Measurements from ENCODE around the gene FILIP1L. TPM values are rescaled to one million over a fixed set of nuclear protein-coding genes. Genes with fewer than 3 reads are reported as not detected.

Gene FILIP1L
- total RNA-seq, 1 experiment from 2014 or later = 4.3 TPM

DNA sequence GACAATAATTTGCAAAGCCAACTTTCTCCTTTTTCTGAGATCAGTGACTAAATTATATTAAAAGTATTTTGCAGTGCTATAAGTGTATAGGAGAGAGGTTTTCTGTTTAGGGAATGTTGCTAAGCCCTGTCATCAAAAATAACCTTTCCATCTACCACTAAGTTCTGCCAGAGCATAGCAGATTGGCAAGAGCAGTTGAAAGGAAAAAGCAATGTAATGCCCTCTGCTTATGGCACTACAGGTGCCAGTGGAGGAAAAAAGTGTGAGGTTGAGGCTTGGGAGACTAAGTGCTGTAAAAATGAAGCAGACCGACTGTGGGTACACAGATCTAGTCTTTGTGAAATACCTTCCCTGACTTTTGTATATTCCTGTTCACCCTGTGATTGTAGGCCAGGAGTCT lies 11.5 kb downstream of the FILIP1L start:
- BruUV-seq (replicated peaks) = no TSS peak
- TF ChIP-seq EZH2 (IDR thresholded peaks at IDR 0.05; ENCODE audit: borderline replicate concordance, low read depth, low read length, poor library complexity, severe bottlenecking) = no peak
- TF ChIP-seq, protein P1, sequence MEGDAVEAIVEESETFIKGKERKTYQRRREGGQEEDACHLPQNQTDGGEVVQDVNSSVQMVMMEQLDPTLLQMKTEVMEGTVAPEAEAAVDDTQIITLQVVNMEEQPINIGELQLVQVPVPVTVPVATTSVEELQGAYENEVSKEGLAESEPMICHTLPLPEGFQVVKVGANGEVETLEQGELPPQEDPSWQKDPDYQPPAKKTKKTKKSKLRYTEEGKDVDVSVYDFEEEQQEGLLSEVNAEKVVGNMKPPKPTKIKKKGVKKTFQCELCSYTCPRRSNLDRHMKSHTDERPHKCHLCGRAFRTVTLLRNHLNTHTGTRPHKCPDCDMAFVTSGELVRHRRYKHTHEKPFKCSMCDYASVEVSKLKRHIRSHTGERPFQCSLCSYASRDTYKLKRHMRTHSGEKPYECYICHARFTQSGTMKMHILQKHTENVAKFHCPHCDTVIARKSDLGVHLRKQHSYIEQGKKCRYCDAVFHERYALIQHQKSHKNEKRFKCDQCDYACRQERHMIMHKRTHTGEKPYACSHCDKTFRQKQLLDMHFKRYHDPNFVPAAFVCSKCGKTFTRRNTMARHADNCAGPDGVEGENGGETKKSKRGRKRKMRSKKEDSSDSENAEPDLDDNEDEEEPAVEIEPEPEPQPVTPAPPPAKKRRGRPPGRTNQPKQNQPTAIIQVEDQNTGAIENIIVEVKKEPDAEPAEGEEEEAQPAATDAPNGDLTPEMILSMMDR (conservative IDR thresholded peaks at IDR 0.05; ENCODE audit: low read depth, low read length) = no peak
- peaks cover 40% of the 10 kb centered on the region for H3K4me1 ChIP-seq (ENCODE audit: insufficient read depth, low read length, poor library complexity, severe bottlenecking)
- H3K36me3 ChIP-seq (ENCODE audit: insufficient read depth, low read length, poor library complexity, severe bottlenecking) = no peaks in the 10 kb centered on the region
- no peak overlapping the region for H3K27ac ChIP-seq (ENCODE audit: low read depth, low read length, poor library complexity, severe bottlenecking)
- no peaks in the 10 kb centered on the region for H3K27me3 ChIP-seq (replicated peaks; ENCODE audit: insufficient read depth, low read depth, low read length, poor library complexity)
- intact Hi-C loops (cut with micrococcal nuclease; ENCODE audit: unreplicated experiment) = no loop called here
- H3K4me3 ChIP-seq (ENCODE audit: low read depth, low read length, poor library complexity, severe bottlenecking) = no peak overlapping the region
- POLR2A ChIA-PET (ENCODE audit: low non-redundant PET) = no interaction called here
- H3K9me3 ChIP-seq (ENCODE audit: low read depth, low read length, poor library complexity, severe bottlenecking) = no peaks in the 10 kb centered on the region
- no peak for DNase-seq (ENCODE audit: low spot score)
- CTCF ChIA-PET = no interaction called here

DNA sequence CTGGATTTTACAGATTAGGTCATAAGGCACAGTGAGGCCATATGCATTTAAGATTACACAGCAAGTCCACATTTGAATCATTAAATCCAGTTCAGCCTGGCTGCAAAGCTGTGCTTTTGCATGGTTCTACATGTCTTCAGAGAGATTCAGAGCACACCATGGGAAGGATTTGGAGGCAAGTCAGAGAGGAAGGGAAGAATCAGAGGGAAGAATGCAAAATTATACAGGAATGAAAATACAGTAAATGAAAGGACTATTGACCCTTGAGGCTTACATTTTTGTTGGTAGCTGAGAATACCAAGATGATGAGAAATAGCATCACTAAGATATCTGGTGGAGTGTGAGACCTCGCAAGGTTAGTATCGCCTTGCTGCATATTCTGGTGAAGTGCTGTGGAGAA lies 13.9 kb downstream of the FILIP1L start:
- Histone ChIP-seq H3K27me3 (replicated peaks; ENCODE audit: insufficient read depth, low read depth, low read length, poor library complexity) (no peaks in the 10 kb centered on the region), H3K9me3 (ENCODE audit: low read depth, low read length, poor library complexity, severe bottlenecking) (no peaks in the 10 kb centered on the region), H3K4me1 (ENCODE audit: insufficient read depth, low read length, poor library complexity, severe bottlenecking) (peaks cover 19% of the 10 kb centered on the region), H3K36me3 (ENCODE audit: insufficient read depth, low read length, poor library complexity, severe bottlenecking) (no peaks in the 10 kb centered on the region), H3K27ac (ENCODE audit: low read depth, low read length, poor library complexity, severe bottlenecking) (no peak overlapping the region), H3K4me3 (ENCODE audit: low read depth, low read length, poor library complexity, severe bottlenecking) (no peak overlapping the region)
- no TSS peak for BruUV-seq (replicated peaks)
- ChIA-PET CTCF (no interaction called here), POLR2A (ENCODE audit: low non-redundant PET) (no interaction called here)
- TF ChIP-seq, protein P1 (conservative IDR thresholded peaks at IDR 0.05; ENCODE audit: low read depth, low read length) = no peak
- TF ChIP-seq EZH2 (IDR thresholded peaks at IDR 0.05; ENCODE audit: borderline replicate concordance, low read depth, low read length, poor library complexity, severe bottlenecking) = no peak
- no peak for DNase-seq (ENCODE audit: low spot score)
- intact Hi-C loops (cut with micrococcal nuclease; ENCODE audit: unreplicated experiment) = no loop called here

DNA sequence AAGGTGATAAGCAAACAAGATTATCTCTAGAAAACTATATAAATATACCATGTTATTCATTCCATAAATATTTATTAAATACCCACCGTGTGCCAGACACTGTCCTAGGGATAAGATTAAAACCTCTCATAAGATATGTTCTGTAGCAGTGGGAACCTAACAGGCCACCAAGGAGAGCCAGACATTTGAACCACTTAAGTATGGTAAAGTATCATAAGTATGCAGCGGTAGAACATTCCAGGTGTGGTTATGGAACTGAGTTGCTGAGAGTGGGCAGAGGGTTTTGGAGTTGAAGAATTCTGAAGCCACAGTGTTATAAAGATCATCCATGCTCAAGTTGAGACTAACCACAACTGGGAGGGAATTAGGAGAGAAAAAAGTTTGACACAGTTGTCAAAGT lies 14.7 kb downstream of the FILIP1L start:
- CTCF ChIA-PET = no interaction called here
- DNase-seq (ENCODE audit: low spot score) = no peak
- no peak overlapping the region for H3K4me3 ChIP-seq (ENCODE audit: low read depth, low read length, poor library complexity, severe bottlenecking)
- BruUV-seq (replicated peaks) = no TSS peak
- no peak overlapping the region for H3K27ac ChIP-seq (ENCODE audit: low read depth, low read length, poor library complexity, severe bottlenecking)
- H3K36me3 ChIP-seq (ENCODE audit: insufficient read depth, low read length, poor library complexity, severe bottlenecking) = no peaks in the 10 kb centered on the region
- TF ChIP-seq EZH2 (IDR thresholded peaks at IDR 0.05; ENCODE audit: borderline replicate concordance, low read depth, low read length, poor library complexity, severe bottlenecking) = no peak
- TF ChIP-seq, protein P1 (conservative IDR thresholded peaks at IDR 0.05; ENCODE audit: low read depth, low read length) = no peak
- peaks cover 11% of the 10 kb centered on the region for H3K4me1 ChIP-seq (ENCODE audit: insufficient read depth, low read length, poor library complexity, severe bottlenecking)
- intact Hi-C loops (cut with micrococcal nuclease; ENCODE audit: unreplicated experiment) = no loop called here
- no peaks in the 10 kb centered on the region for H3K9me3 ChIP-seq (ENCODE audit: low read depth, low read length, poor library complexity, severe bottlenecking)
- H3K27me3 ChIP-seq (replicated peaks; ENCODE audit: insufficient read depth, low read depth, low read length, poor library complexity) = no peaks in the 10 kb centered on the region
- POLR2A ChIA-PET (ENCODE audit: low non-redundant PET) = no interaction called here
